ENCODE results near the gene OTOP1. TPM values are rescaled to one million over a fixed set of nuclear protein-coding genes. Genes with fewer than 3 reads are reported as not detected.

Gene OTOP1
- total RNA-seq, 1 experiment from 2014 or later = not detected

- in situ Hi-C loops (cut with HindIII; ENCODE audit: low pct_unique_long_range_greater_than_20kb, low sequenced_read_pairs) (no loop called here), intact Hi-C loops (cut with micrococcal nuclease; ENCODE audit: unreplicated experiment) (no loop called here)
- DNase-seq (ENCODE audit: low read depth, low spot score) (no peak), ATAC-seq (no peak)
- H3K27ac ChIP-seq (ENCODE audit: low read length) = no peak overlapping the region
- H3K9me3 ChIP-seq (ENCODE audit: control insufficient read depth, insufficient read depth, low read depth, low read length) = no peaks in the 10 kb centered on the region
- no peak overlapping the region for H3K4me3 ChIP-seq (ENCODE audit: low read depth in 2 of 2, low read length in 2 of 2)
- H3K27me3 ChIP-seq (ENCODE audit: control insufficient read depth, insufficient read depth, low read length) = peaks cover 7% of the 10 kb centered on the region
- no peaks in the 10 kb centered on the region for H3K4me1 ChIP-seq (ENCODE audit: control insufficient read depth, insufficient read depth, low read length)
- TF ChIP-seq POLR2AphosphoS5 (IDR thresholded peaks at IDR 0.05; ENCODE audit: low read depth, low read length) (no peak), SIN3A (IDR thresholded peaks at IDR 0.05; ENCODE audit: borderline replicate concordance, insufficient read depth, low read depth, low read length) (no peak), REST (IDR thresholded peaks at IDR 0.05; ENCODE audit: insufficient read depth in 1 of 2, low read depth in 2 of 2, low read length in 1 of 2) (no peak), CTCF (IDR thresholded peaks at IDR 0.05) (no peak), TCF7L2 (IDR thresholded peaks at IDR 0.05; ENCODE audit: low read depth, low read length) (no peak)
- ChIA-PET POLR2A (no interaction called here), CTCF (no interaction called here)
- no TSS peak for BruUV-seq (replicated peaks)
- H3K36me3 ChIP-seq (ENCODE audit: control insufficient read depth, insufficient read depth, low read length) = no peaks in the 10 kb centered on the region
Measured at GRCh38 chr4:4204401-4204745, 22.4 kb downstream of the OTOP1 start.

GRCh38 chr4:4203688-4204400 is 22.9 kb downstream of the OTOP1 start:
- ChIA-PET POLR2A (no interaction called here), CTCF (no interaction called here)
- no peak for TF ChIP-seq SIN3A (IDR thresholded peaks at IDR 0.05; ENCODE audit: borderline replicate concordance, insufficient read depth, low read depth, low read length)
- TF ChIP-seq POLR2AphosphoS5 (IDR thresholded peaks at IDR 0.05; ENCODE audit: low read depth, low read length) = no peak
- no peak for TF ChIP-seq CTCF (IDR thresholded peaks at IDR 0.05)
- TF ChIP-seq REST (IDR thresholded peaks at IDR 0.05; ENCODE audit: insufficient read depth in 1 of 2, low read depth in 2 of 2, low read length in 1 of 2) = no peak
- no peak for TF ChIP-seq TCF7L2 (IDR thresholded peaks at IDR 0.05; ENCODE audit: low read depth, low read length)
- H3K27me3 ChIP-seq (ENCODE audit: control insufficient read depth, insufficient read depth, low read length) = peaks cover 6% of the 10 kb centered on the region
- no peaks in the 10 kb centered on the region for H3K4me1 ChIP-seq (ENCODE audit: control insufficient read depth, insufficient read depth, low read length)
- DNase-seq (ENCODE audit: low read depth, low spot score) (no peak), ATAC-seq (no peak)
- H3K36me3 ChIP-seq (ENCODE audit: control insufficient read depth, insufficient read depth, low read length) = no peaks in the 10 kb centered on the region
- BruUV-seq (replicated peaks) = no TSS peak
- intact Hi-C loops (cut with micrococcal nuclease; ENCODE audit: unreplicated experiment) = no loop called here
- no peak overlapping the region for H3K27ac ChIP-seq (ENCODE audit: low read length)
- H3K4me3 ChIP-seq (ENCODE audit: low read depth in 2 of 2, low read length in 2 of 2) = no peak overlapping the region
- H3K9me3 ChIP-seq (ENCODE audit: control insufficient read depth, insufficient read depth, low read depth, low read length) = no peaks in the 10 kb centered on the region
- in situ Hi-C loops (cut with HindIII; ENCODE audit: low pct_unique_long_range_greater_than_20kb, low sequenced_read_pairs) = no loop called here
